22Rv1 (cell line): Measurements from ENCODE around the gene RAB9A.
A peak's percentile ranks its signal among the peaks of the same experiment; 100 is the strongest.

Experiments
- H3K27ac ChIP-seq: fragments of 450-650 bp; 2 replicates; pipeline ENCODE4 v1.5.1; 2017
- CTCF ChIP-seq: fragments of 450-650 bp; IDR thresholded peaks from 2 replicates; pipeline ENCODE4 v1.5.1; 2017; ENCODE audit warnings: mild to moderate bottlenecking
- ZFX ChIP-seq: fragments of 450-650 bp; IDR thresholded peaks from 2 replicates; pipeline ENCODE4 v1.6.1; 2017; ENCODE audit warnings: antibody characterized with exemption, borderline replicate concordance

Gene RAB9A

DNA sequence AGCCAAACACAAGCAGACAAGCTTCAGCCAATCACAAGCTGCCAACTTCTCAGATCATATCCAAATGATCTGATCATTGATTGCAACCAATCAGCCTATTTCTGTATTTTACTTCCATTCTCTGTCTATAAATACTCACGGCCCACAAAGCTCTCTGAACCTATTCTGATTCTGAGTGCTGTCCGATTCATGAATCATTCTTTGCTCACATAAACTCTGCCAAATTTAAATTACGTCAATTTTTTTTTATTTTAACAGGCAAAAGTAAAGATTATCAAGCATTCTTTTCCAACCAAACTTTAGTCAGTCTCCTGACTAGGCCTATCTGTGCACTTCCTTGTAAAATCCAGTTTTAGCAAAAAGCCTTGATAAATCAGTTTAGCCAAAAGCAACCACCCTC, 37.8 kb upstream of the RAB9A start:
- no peak overlapping the region for H3K27ac ChIP-seq
- no peak for TF ChIP-seq CTCF
- TF ChIP-seq ZFX, result no peak

DNA sequence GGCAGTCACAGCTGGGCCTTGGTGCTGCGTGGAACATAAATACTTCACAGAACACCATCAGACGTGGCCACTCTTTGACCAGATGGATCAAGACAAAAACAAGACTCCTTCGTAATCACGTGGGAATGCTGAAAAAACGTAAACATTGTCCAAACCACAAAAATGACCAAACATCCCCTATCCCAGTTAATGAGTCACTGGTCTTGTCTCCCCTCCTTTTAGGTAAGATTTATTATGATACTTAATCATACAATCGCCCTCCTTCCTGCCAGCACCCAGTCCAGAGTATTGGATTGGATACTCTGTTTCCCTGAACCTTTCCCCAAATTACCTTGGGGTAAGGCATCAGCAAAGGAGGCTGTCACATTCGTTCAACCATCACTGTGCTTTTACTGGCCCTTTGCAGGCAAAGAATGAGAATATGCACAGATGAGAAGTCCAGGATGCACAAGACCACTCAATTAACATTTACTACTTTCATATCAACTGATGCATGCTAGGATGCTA, 36.6 kb upstream of the RAB9A start:
- H3K27ac ChIP-seq, result peak overlapping the region; percentile 87
- TF ChIP-seq CTCF (no peak), ZFX (no peak)

DNA sequence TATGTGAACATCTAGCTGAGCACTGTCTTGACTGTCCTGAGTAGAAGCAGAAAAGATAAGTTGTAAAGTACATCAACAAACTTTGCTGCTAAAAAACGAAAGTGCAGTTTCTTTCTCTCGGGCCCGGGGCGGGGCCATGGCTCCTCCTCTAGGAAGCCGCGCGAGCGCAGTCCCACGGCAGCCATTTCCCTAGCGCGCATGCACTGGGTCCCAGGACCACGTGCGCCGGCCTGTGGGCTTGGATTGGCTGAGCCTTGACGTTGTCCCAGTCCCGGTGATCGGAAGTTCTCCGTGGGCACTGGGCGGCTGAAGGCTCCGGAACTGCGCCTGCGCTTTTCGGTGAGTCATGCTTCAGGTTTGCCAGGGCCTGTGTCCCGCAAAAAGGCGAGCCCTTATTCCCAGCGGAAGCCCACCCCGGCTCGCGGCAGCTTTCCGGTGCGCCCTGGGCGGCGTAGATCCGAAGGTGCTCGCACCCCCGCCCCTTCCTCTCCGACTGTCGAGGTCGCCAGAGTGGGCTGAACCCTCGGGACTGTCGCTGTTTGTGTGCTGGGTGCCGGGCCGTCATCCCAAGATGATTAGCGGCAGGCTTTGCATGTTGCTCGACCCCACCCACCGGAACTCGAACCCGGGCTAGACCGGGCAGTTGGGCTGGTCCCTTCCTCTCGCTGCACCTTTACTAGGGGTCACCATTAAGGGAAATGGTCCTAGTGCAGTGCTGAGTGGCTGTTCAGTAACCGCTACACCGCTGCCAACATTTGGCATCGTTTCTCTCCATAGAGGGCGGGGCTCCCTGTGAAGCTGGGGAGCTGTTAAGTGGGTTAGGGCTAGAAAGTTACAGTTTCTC, 35.9 kb upstream of the RAB9A start, which contains the start of gene TCEANC:
Gene TCEANC (plus strand): TSS at position 292 of the 844 bp plus-strand sequence. CDS start 9,368 bp downstream, outside the sequence.
- TF ChIP-seq CTCF, result no peak
- TF ChIP-seq ZFX, result no peak
- peak within 1 kb of the TSS; percentile 87 for H3K27ac ChIP-seq

DNA sequence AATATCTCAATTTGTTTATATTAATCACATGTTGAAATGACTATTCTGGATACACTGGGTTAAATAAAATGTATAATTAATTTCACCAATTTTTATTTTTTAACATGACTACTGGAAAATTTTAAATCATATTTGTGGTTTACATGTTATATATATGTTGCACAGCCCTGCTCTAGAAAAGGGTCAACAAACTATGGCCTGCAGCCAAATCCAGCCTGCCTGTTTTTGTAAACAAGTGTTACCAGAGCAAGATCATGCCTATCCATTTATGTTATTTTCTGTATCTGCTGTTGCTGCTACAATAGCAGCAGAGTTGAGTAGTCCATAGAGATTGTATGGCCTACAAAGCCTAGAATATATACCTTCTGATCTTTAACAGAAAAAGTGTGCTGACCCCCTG, 34.8 kb upstream of the RAB9A start:
- TF ChIP-seq ZFX (no peak), CTCF (no peak)
- peak overlapping the region; percentile 87 for H3K27ac ChIP-seq

DNA sequence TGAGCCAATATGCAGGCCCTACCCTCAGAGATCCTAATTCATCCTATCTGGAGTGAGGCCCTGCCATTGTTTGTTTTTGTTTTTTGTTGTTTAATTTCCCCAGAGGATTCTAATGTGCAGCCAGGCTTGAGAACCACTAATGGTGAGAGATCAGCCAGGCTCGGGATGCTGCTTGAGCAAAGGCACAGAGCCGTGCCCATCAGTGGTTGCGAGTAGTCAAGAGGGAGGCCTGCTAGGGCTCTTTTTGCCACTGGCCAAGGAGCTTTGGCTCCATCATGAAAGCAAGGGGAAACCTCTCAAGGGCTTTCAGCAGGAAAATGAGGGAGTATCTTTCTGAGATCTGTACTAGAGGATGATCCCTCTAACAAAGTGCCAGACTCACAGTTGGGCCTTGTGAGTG, 33.3 kb upstream of the RAB9A start:
- TF ChIP-seq CTCF (no peak), ZFX (no peak)
- no peak overlapping the region for H3K27ac ChIP-seq

- H3K27ac ChIP-seq, result no peak overlapping the region
- TF ChIP-seq ZFX, result no peak
- TF ChIP-seq CTCF, result peak; percentile 65
Measured at GRCh38 chrX:13658602-13659001, 30.3 kb upstream of the RAB9A start.

DNA sequence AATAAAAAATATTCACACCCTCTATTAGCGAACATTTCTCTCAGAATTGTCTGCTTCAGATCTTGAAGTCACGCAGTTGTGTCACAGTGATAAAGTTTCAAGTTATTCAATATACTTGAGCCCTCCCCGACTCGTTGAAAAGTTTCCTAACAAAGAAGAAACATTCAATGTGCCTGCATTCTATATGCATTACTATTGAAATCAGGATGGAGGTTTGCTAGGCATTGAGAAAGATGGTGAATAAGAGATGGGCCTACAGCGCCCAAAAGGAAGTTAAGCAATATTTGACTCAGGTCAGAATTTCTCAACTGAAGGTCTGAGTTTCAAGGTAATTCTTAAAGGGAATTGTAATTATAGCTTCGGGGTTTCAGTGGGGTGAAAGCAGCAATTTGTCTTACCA, 29.9 kb upstream of the RAB9A start:
- H3K27ac ChIP-seq, result no peak overlapping the region
- no peak for TF ChIP-seq CTCF
